SKM-1 treated with dmso at 0.1 percent for 144 hours (cell line): Measurements from ENCODE around the gene RNF168.
"Not testable (repeated sequence)": the region's sequence is repeated elsewhere in the genome, so short reads cannot be mapped to it uniquely, and the experiment has no call there.

Source experiments
- DNase-seq: peaks from one replicate; lab custom pipeline; 2025; ENCODE audit not compliant: unreplicated experiment; lab: John Stamatoyannopoulos, UW

Gene RNF168

GRCh38 chr3:196472286-196472685, 31.3 kb downstream of the RNF168 start:
- no peak for DNase-seq

- DNase-seq: no peak
Measured at GRCh38 chr3:196471551-196471950, 32.0 kb downstream of the RNF168 start.

GRCh38 chr3:196470182-196470581, 33.4 kb downstream of the RNF168 start:
- not testable (repeated sequence) for DNase-seq

- no peak for DNase-seq
Measured at GRCh38 chr3:196463804-196464203, 39.8 kb downstream of the RNF168 start.

GRCh38 chr3:196463478-196463756, 40.2 kb downstream of the RNF168 start:
- DNase-seq: no peak

GRCh38 chr3:196462680-196463477, 40.7 kb downstream of the RNF168 start:
- DNase-seq: not testable (repeated sequence)

GRCh38 chr3:196458063-196458462, 45.5 kb downstream of the RNF168 start:
- DNase-seq: peak; percentile 21

- peak; percentile 95 for DNase-seq
Measured at GRCh38 chr3:196457470-196457869, 46.1 kb downstream of the RNF168 start.

GRCh38 chr3:196454935-196455334, 48.6 kb downstream of the RNF168 start:
- no peak for DNase-seq

- not testable (repeated sequence) for DNase-seq
Measured at GRCh38 chr3:196445391-196445790, 58.2 kb downstream of the RNF168 start.

- DNase-seq: no peak
Measured at GRCh38 chr3:196444500-196444894, 59.1 kb downstream of the RNF168 start.

GRCh38 chr3:196440696-196441095, 62.9 kb downstream of the RNF168 start:
- no peak for DNase-seq

GRCh38 chr3:196440041-196440537, 63.5 kb downstream of the RNF168 start:
- no peak for DNase-seq

GRCh38 chr3:196432137-196432879, 71.3 kb downstream of the RNF168 start, which contains the start of gene UBXN7:
UBXN7 (minus strand) TSS chr3:196432427; CDS start chr3:196432399, 28 bp downstream.
- DNase-seq: peak; percentile 89

GRCh38 chr3:196431181-196432136, 72.1 kb downstream of the RNF168 start:
- DNase-seq: peak; percentile 25

- DNase-seq: no peak
Measured at GRCh38 chr3:196428041-196428440, 75.5 kb downstream of the RNF168 start.

- not testable (repeated sequence) for DNase-seq
Measured at GRCh38 chr3:196424421-196424820, 79.1 kb downstream of the RNF168 start.

- DNase-seq: no peak
Measured at GRCh38 chr3:196423044-196423781, 80.4 kb downstream of the RNF168 start.

GRCh38 chr3:196421668-196422067, 81.9 kb downstream of the RNF168 start:
- DNase-seq: not testable (repeated sequence)

- DNase-seq: no peak
Measured at GRCh38 chr3:196419386-196419785, 84.2 kb downstream of the RNF168 start.
